DMS79 treated with DMSO at 0.1 percent for 48 hours (cell line): ENCODE results near the gene RNF222.
"Not testable (repeated sequence)": the region's sequence is repeated elsewhere in the genome, so short reads cannot be mapped to it uniquely, and the experiment has no call there.

Experiments
- DNase-seq: peaks from one replicate; lab custom pipeline; 2025; lab: John Stamatoyannopoulos, UW

RNF222 gene

DNA sequence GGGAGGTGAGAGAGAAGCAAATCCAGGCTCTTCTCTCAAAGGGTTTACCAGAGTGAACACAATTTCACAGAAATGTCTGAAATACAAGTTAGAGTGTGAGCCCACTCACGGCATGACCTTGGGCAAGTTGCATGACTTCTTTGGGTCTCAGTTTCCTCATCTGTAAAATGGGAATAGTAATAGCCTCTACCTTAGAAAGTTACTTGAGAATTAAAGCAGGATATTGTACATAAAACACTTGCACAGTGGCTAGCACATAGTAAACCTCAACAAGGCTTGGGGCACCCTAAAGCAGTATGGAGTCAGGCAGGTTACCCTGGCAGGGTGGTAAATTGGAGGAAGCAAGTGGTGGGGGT lies 13.2 kb upstream of the RNF222 start:
- no peak for DNase-seq

GRCh38 chr17:8409966-8410882 lies 12.6 kb upstream of the RNF222 start:
- peak; percentile 62 for DNase-seq

- DNase-seq, result no peak
Observed at GRCh38 chr17:8408371-8408770, 10.7 kb upstream of the RNF222 start.

DNA sequence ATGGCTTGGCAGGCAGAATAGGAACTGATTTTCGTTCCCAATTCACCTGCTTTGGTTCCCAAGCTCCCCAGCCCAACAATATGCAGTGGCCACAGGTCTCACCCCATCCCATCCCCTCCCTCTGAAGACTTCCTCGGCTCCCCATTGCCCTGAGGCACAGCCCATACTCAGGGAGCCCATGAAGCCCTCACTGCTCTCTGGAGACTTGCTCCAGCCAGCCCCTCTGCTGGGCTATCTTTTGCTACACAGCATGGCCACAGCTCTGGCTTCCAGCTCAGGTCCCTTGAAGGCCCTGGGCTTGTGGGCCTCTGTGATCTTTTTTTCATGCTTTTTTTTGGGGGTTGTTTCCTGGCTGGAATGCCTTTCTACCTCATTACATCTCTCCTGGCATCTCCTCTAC lies 8.5 kb upstream of the RNF222 start:
- no peak for DNase-seq

DNA sequence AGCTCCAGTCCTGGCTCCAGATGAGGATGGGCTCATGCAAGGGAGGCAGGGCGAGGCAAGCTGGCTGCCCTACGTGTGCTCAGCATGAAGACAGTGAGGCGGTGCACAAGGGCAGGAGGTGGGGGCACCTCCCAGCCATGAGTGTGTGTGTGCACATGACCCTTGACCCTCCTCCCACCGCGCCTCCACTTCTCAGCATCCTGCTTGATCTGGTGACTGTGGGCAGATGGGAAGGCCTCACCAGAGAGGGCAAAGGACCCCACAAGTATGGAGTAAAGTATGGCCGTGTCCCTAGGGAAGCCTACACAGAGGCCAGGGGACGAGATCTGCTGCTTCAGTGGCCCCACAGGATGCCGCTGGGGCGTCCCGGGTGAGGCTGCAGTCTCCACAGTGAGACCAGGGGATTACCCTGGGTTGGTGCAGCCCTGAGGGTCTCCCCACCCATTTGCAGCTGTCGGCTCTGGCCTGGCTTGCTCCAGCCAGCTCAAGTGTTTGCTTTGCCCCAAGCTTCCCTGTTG lies 7.9 kb upstream of the RNF222 start:
- no peak for DNase-seq

DNA sequence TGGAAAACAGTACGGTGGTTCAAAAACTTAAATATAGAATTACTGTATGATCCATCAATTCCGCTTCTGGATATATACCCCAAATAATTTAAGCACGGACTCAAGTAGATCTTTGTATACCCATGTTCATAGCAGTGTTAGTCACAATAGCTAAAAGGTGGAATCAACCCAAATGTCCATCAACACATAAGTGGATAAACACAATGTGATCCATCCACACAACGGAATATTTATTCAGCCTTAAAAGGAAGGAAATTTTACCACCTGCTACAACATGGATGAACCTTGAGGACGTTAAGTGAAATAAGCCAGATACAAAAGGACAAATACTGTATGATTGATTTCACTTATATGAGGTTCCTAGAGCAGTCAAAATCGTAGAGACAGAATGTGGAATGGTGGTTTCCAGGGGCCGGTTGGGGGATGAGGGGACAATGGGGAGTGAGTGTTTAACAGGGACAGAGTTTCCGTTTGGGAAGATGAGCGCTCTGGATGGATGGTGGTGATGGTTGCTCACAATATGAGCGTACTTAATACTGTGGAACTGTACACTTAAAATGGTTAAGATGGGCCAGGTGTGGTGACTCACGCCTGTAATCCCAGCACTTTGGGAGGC lies 5.4 kb upstream of the RNF222 start:
- no peak for DNase-seq

DNA sequence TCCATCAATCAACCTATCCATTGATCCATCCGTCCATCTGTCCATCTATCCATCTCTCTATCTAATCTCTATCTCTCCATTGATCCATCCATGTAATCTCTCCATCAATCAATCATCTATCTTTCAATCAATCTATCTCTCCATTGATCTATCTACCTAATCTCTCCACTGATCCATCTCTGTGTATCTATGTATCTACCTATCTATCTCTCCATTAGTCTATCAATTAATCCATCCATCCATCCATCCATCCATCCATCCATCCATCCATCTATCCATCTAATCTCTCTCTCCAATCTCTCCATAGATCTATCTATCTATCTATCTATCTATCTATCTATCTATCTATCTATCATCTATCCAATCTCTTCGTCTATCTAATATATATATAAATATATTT lies 3.5 kb upstream of the RNF222 start:
- DNase-seq, result no peak

DNA sequence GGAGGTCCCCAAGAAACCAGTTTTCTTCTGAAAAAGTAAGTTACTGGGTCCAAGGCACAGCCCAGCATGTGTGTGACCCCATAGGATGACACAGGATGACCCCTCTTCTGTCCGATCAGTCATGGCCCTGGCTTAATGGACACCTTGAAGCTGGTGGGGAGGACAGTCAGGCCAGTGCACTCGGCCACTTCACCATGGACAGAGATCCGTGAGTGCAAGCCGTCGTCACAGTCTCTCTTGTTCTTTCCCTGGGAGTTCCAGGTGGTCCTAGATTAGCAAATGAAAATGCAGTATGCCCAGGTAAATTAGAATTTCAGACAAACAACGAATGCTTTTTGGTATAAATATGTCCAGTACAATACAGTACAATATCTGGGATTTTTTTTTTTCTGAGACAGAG lies 1.4 kb upstream of the RNF222 start:
- no peak for DNase-seq

- not testable (repeated sequence) for DNase-seq
Observed at GRCh38 chr17:8394497-8394896, 3.1 kb downstream of the RNF222 start.

DNA sequence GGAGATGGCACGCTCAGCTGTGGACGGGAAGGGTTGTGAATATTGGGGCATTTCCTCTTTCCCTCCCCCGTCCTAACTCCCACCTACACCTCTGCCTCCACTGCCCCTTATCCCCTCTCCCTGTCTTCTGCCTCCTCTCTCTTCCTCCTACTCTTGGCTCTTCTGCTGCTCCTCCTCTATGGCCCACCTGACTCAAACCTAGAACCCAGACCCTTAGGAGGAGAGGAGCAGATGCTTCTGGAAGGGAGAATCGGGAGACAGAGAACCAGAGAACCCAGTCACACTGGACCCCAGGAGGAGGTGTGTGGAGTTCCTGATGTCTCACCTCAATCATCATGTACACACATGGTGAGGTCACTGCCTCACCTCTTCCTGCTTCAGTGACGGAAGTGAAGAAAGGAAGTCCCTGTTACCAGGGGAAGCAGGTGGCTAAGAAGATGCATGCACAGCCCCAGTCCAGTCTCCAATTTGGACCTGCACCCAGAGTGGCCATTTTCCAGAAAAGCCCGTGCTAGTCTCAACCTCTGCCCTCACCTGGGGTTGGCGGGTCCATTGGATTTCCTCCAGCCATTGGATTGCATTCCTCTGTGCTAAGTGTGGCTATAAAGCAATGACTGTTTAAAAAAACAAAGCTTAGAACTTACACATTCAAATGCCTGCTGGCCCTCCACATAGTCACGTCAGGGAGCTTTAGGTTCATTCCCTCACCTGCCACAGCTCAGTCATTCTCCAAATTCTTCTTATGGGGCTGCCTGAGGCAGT lies 4.0 kb downstream of the RNF222 start:
- no peak for DNase-seq

GRCh38 chr17:8392674-8393469 lies 4.8 kb downstream of the RNF222 start:
- no peak for DNase-seq

GRCh38 chr17:8392274-8392673 lies 5.4 kb downstream of the RNF222 start:
- no peak for DNase-seq

DNA sequence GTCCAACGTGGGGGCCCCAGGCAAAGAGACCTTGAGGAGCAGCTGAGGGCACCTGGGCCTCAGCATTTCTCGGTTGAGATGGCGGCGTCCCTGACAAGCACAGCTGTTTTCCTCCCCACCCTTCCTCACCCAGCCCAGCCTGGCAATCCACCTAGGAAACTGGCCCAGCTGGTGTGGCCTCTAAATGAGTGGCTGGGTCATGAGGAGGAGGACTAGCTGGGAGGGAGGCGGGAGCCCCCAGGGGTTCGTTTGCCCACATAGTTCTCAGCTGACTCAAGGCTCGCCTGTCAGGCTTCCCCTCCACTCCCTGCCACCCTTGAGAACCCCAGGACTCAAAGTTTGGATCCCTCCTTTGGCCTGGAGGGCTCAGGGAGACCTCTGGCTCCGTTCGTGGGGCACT lies 5.9 kb downstream of the RNF222 start:
- DNase-seq, result no peak

DNA sequence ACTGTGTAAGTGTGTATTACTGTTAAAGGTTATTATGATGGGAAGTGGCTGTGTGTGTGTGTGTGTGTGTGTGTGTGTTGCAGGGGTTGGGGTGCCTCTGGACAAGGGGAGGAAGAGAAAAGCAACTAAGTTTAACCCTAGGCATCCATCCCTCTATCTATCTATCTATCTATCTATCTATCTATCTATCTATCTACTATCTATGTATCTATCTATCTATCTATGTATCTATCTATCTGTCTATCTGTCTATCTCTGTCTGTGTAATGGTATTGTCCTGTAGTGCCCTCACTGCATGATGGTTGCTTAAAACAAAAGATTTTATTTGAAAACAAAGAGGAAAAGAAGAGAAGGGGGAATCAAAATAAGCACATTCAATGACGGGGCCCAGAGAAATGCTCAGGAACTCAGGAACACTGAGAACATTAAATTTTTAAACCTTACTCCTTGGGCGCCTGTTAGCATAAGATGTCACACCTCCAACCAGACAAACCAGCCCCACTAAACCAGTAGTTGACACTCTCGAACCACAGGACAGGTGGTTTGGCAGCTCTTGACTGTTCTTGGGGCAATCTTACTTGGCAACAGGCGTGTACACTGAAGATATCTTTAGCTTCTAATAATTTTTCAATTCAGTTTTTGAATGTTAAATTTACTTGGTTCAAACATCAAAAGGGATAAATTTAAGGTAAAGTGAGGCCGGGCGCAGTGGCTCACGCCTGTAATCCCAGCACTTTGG lies 9.5 kb downstream of the RNF222 start:
- DNase-seq, result no peak

- no peak for DNase-seq
Observed at GRCh38 chr17:8386841-8387240, 10.8 kb downstream of the RNF222 start.

DNA sequence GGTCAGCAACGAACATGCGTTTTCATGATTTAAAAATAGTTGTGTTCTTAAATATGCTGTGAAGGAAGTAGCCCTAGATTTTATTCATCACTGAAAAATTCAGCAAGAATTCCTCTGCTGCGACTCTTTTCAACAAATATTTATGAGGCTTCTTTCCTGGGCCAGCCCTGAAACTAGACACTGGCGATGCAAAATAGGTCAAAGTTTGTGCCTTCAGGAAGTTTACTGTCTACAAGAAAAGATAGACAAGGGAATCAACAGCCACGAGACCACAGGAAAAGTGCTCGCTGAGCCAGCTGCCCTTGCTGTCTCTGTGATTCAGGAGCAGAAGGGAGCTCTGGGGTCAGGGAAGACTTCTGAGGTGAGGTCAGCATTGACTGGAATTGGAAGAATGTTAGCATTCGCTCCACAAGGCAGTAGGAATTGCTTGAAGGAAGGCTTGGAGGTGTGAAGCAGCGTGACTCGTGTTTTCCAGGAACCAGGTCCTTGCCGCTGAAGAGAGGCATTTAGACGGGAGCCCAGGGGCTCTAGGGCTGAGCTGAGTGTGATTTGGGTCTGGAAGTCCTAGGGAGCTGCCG lies 12.7 kb downstream of the RNF222 start:
- DNase-seq, result no peak

DNA sequence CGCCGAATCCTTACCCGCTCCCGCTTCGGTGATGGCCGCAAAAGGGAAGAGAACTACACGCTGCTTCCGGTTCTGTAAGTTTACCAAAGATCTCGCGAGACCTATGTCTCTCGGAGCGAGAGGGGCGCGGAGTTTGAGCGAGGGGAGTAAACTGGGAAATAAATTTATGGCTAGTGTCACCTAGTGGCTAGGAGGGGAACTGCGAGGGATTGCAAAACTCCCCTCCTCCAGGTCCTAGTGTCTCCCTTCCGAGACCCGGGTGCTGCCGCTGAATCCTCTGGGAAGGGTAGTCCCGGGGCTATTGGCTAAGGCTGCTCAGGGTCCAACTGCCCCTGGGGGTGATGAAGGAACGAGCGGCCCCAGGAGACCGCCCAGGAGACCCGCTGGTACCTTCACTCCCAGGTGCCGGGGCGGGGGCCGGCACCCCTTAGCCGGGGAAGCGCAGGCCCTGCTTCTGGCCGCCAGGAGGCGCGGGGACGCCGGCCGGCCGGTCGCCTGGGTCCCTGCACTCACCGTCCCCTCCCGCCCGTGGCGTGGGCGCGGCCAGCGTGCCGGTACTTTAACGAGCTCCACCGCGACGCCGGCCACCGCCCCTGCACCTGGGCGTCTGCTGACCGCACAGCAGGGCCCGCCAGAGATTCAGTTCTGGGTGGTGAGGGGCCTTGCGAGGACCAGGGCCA lies 14.3 kb downstream of the RNF222 start, which contains the start of gene RPL26:
Gene RPL26, minus strand, starts transcription at position 51 of the 680 bp plus-strand sequence. CDS start 883 bp downstream, outside the sequence.
- peak; percentile 86 for DNase-seq

- DNase-seq, result no peak
Observed at GRCh38 chr17:8382880-8383142, 14.8 kb downstream of the RNF222 start.

DNA sequence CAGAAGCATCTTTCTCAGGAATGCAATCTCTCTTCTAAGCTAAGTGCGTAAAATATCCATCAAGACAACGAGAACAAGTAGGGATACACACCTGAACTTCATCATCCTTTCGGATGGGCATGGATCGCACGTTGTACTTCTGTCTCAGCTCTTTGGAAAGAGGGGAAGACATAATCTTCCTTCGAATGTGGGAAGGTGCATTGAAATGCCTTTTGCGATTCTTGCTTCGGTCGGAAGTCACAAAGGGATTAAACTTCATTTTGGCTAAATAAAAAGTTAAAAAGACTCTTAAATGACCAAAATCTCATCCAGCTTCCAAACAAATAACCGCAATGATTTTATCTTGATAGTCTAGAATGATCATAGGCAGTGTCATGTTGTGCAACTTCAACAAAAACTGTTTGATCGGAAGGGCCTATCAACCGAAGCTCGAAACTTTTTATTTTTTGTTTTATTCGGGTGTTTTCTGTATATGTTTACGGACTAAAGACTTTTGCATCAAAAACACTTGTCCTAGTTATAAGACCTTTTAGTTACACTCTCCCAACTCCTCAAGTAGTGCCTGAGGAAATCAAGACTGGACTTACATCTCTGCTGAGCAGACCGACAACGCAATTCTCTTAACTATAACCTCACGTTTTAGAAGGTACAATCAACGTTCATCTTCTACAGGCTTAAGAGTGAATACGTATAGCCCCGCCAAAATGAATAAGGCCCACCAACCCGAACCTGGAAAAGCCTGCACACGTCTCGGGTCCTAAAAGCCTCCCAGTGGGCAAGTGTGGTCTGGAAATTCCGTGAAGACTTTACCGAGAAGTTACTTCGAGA lies 15.4 kb downstream of the RNF222 start:
- no peak for DNase-seq
